Gastrocnemius medialis (tissue), 4 donors: ENCODE data around the gene HELLS. TPM values are rescaled to one million over a fixed set of nuclear protein-coding genes. Genes with fewer than 3 reads are reported as not detected.
"Not testable (repeated sequence)": the region's sequence is repeated elsewhere in the genome, so short reads cannot be mapped to it uniquely, and the experiment has no call there.

ENCODE experiments used
- ATAC-seq, 2 donors: fragments of 150-250 bp; one replicate each; pipeline ENCODE4 v1.9.1; 2016
- DNase-seq, 2 donors: peaks; one replicate each; pipeline ENCODE4 v3.0.0-alpha.2; 2019
- H3K27ac ChIP-seq, 4 donors: fragments of 200-600 bp; sonication (generic); 1 replicate in 1 of 4; 2 replicates in 3 of 4; pipeline ENCODE4 v1.5.1; 2016 to 2018; ENCODE audit warnings: mild to moderate bottlenecking in 2 of 4, moderate library complexity in 1 of 4
- H3K27me3 ChIP-seq, 3 donors: fragments of 200-600 bp; sonication (generic) in 2 of 3; 1 replicate in 1 of 3; 2 replicates in 2 of 3; pipeline versions ENCODE4 v1.5.1 to v1.6.0; 2016 to 2019; ENCODE audit warnings: mild to moderate bottlenecking in 1 of 3, moderate library complexity in 1 of 3
- H3K36me3 ChIP-seq, 2 donors: fragments of 200-600 bp; sonication (generic) in 1 of 2; one replicate each; pipeline ENCODE4 v1.5.1; 2017 to 2018
- H3K4me1 ChIP-seq, 2 donors: fragments of 200-600 bp; sonication (generic) in 1 of 2; one replicate each; pipeline ENCODE4 v1.5.1; 2016 to 2017; ENCODE audit warnings: mild to moderate bottlenecking in 2 of 2
- H3K4me3 ChIP-seq, 4 donors: fragments of 200-600 bp; sonication (generic) in 3 of 4; 1 replicate in 1 of 4; 2 replicates in 3 of 4; pipeline ENCODE4 v1.5.1; 2016 to 2019; ENCODE audit warnings: mild to moderate bottlenecking in 2 of 4
- H3K9me3 ChIP-seq, 3 donors: fragments of 200-600 bp; sonication (generic) in 2 of 3; 1 replicate in 1 of 3; 2 replicates in 2 of 3; pipeline ENCODE4 v1.5.1; 2016 to 2019
- CTCF ChIP-seq, 5 experiments: fragments of 450-650 bp in 3 of 5; fragments of 200-600 bp in 2 of 5; sonication (generic) in 2 of 5; IDR thresholded peaks in 4 of 5; conservative IDR thresholded peaks in 1 of 5; 1 replicate in 4 of 5; 2 replicates in 1 of 5; pipeline ENCODE4 v1.5.1; 2016 to 2019; ENCODE audit warnings: antibody characterized with exemption in 5 of 5, mild to moderate bottlenecking in 3 of 5, moderate library complexity in 3 of 5
- POLR2A ChIP-seq, 2 donors: fragments of 450-650 bp; IDR thresholded peaks; one replicate each; pipeline ENCODE4 v1.6.1; 2017; ENCODE audit warnings: antibody characterized with exemption in 2 of 2, mild to moderate bottlenecking in 2 of 2, moderate library complexity in 2 of 2
- in situ Hi-C, 4 donors: fragments of 200-750 bp; cut with MboI; loops; one replicate each; pipeline versions ENCODE4 v1.15.0 to v1.8.0; 2017; ENCODE audit warnings: low sequenced_read_pairs in 4 of 4
- intact Hi-C: fragments of 100-400 bp; cut with DNase I; formaldehyde crosslinking; loops from one replicate; pipeline ENCODE4 v1.15.1; 2023; ENCODE audit warnings: low total_unique reads
- total RNA-seq, 4 donors: library from RNA; depleted of rRNA; stranded (reverse); fragments of >200 nt; gene quantifications; one replicate each; pipeline versions ENCODE4 v1.1.0 to v1.2.3, GENCODE V29; 2016

HELLS gene
- total RNA-seq, 4 donors from 2014 or later, result 0.12 to 0.53 (median 0.14) TPM

- H3K4me1 ChIP-seq, result no peaks in the 10 kb centered on the region
- TF ChIP-seq POLR2A (IDR thresholded peaks at IDR 0.05) (no peak), CTCF (IDR thresholded peaks at IDR 0.05 in 4 of 5, conservative IDR thresholded peaks at IDR 0.05 in 1 of 5) (no peak)
- H3K36me3 ChIP-seq, result peaks cover 0 to 10% of the 10 kb centered on the region in 2 donors
- DNase-seq, result no peak
- no peaks in the 10 kb centered on the region for H3K9me3 ChIP-seq
- no peak for ATAC-seq
- intact Hi-C loops, result no loop called here
- no peak overlapping the region for H3K27ac ChIP-seq
- in situ Hi-C loops, result no loop called here
- H3K27me3 ChIP-seq, result no peaks in the 10 kb centered on the region
- no peak overlapping the region for H3K4me3 ChIP-seq
Measured at GRCh38 chr10:94521276-94522250, 24.0 kb upstream of the HELLS start.

GRCh38 chr10:94524146-94524545, 21.4 kb upstream of the HELLS start:
- H3K4me3 ChIP-seq, result no peak overlapping the region
- ATAC-seq (no peak), DNase-seq (no peak)
- peaks cover 0 to 10% of the 10 kb centered on the region in 2 donors for H3K36me3 ChIP-seq
- no peaks in the 10 kb centered on the region for H3K4me1 ChIP-seq
- H3K27me3 ChIP-seq, result no peaks in the 10 kb centered on the region
- intact Hi-C loops (no loop called here), in situ Hi-C loops (no loop called here)
- TF ChIP-seq POLR2A (IDR thresholded peaks at IDR 0.05) (no peak), CTCF (IDR thresholded peaks at IDR 0.05 in 4 of 5, conservative IDR thresholded peaks at IDR 0.05 in 1 of 5) (no peak)
- no peaks in the 10 kb centered on the region for H3K9me3 ChIP-seq
- H3K27ac ChIP-seq, result no peak overlapping the region

- peaks cover 0 to 10% of the 10 kb centered on the region in 2 donors for H3K36me3 ChIP-seq
- no peaks in the 10 kb centered on the region for H3K27me3 ChIP-seq
- intact Hi-C loops (no loop called here), in situ Hi-C loops (no loop called here)
- no peak overlapping the region for H3K4me3 ChIP-seq
- TF ChIP-seq POLR2A (IDR thresholded peaks at IDR 0.05) (no peak), CTCF (IDR thresholded peaks at IDR 0.05 in 4 of 5, conservative IDR thresholded peaks at IDR 0.05 in 1 of 5) (no peak)
- DNase-seq (no peak), ATAC-seq (no peak)
- H3K27ac ChIP-seq, result no peak overlapping the region
- no peaks in the 10 kb centered on the region for H3K4me1 ChIP-seq
- H3K9me3 ChIP-seq, result no peaks in the 10 kb centered on the region
Measured at GRCh38 chr10:94524711-94525110, 20.9 kb upstream of the HELLS start.

- DNase-seq, H3K4me3 ChIP-seq, in situ Hi-C loops, H3K4me1 ChIP-seq, H3K9me3 ChIP-seq, H3K27me3 ChIP-seq, ATAC-seq, H3K27ac ChIP-seq, intact Hi-C loops: not testable (repeated sequence)
- H3K36me3 ChIP-seq, result peaks cover 0 to 24% of the 10 kb centered on the region in 2 donors
Measured at GRCh38 chr10:94531550-94531949, 14.0 kb upstream of the HELLS start.

- in situ Hi-C loops, result no loop called here
- no peaks in the 10 kb centered on the region for H3K4me1 ChIP-seq
- H3K27me3 ChIP-seq, result no peaks in the 10 kb centered on the region
- intact Hi-C loops, result no loop called here
- no peak overlapping the region for H3K4me3 ChIP-seq
- H3K27ac ChIP-seq, result no peak overlapping the region
- no peaks in the 10 kb centered on the region for H3K9me3 ChIP-seq
- H3K36me3 ChIP-seq, result peaks cover 0 to 24% of the 10 kb centered on the region in 2 donors
- no peak for ATAC-seq
- TF ChIP-seq CTCF (IDR thresholded peaks at IDR 0.05 in 4 of 5, conservative IDR thresholded peaks at IDR 0.05 in 1 of 5) (no peak), POLR2A (IDR thresholded peaks at IDR 0.05) (no peak)
- no peak for DNase-seq
Measured at GRCh38 chr10:94533027-94533426, 12.6 kb upstream of the HELLS start.

- ATAC-seq, intact Hi-C loops, H3K27me3 ChIP-seq, H3K36me3 ChIP-seq, in situ Hi-C loops, H3K4me3 ChIP-seq, H3K9me3 ChIP-seq, H3K27ac ChIP-seq, DNase-seq: not testable (repeated sequence)
- H3K4me1 ChIP-seq, result peaks cover 10 to 15% of the 10 kb centered on the region in 2 donors
Measured at GRCh38 chr10:94542282-94542681, 3.3 kb upstream of the HELLS start.
